ENCODE results near the gene BDKRB2.
"Not testable (repeated sequence)": the region's sequence is repeated elsewhere in the genome, so short reads cannot be mapped to it uniquely, and the experiment has no call there.

BDKRB2 gene

DNA sequence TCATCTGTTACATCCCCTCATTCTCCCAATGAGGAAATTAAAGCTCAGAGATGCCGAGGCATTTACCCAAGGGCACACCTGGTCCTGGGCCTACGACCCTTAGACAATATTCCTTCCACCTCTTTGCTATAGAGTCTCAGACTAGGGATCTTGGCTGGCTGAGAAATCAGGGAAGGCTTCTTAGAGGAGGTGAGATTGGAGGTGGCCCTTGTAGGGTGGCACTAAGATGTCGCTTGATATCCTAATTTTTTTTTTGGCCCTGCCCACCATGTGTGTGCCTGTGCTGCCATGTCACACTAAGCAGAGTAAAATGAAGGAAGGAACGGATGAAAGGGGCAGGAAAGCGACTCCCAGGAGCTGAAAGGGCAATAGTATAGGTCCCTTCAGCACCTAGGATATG lies 20.6 kb downstream of the BDKRB2 start:
- DNase-seq (ENCODE audit: low read depth) = no peak

GRCh38 chr14:96225745-96226151 lies 21.1 kb downstream of the BDKRB2 start:
- DNase-seq (ENCODE audit: low read depth) = no peak

DNA sequence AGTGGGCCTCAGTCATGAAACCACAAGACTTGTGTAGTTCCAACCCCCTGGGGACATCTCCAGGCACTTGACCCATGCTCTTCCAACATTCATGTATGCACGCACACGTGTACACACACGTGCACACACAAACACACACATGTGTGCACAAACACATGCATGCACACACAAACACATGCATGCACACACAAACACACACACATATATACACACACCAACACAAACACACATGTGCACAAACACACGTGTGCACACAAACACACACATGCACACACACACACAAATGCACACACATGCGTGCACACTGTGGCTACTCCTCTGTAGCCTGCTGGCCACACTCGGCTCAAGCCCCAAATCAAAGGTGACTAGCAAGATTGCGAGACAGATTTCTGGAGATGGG lies 22.8 kb downstream of the BDKRB2 start:
- no peak for DNase-seq (ENCODE audit: low read depth)

DNA sequence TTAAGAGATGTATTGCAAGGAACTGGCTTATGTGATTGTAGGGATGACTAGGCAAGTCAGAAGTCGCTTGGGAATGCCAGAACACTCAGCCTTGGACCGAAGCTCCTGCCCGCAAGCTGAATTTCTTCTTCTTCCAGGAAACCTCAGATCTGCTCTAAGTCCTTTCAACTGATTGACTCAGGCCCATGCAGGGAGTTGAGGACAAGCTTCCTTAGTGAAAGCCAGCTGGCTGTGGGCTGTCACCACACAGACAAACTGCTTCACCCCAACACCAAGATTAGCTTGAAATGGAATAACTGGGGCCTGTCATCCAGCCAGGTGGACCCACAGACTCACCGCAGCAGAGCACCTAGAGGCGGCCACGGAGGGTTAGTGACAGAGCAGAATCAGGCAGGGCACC lies 24.7 kb downstream of the BDKRB2 start:
- DNase-seq (ENCODE audit: low read depth) = no peak

DNA sequence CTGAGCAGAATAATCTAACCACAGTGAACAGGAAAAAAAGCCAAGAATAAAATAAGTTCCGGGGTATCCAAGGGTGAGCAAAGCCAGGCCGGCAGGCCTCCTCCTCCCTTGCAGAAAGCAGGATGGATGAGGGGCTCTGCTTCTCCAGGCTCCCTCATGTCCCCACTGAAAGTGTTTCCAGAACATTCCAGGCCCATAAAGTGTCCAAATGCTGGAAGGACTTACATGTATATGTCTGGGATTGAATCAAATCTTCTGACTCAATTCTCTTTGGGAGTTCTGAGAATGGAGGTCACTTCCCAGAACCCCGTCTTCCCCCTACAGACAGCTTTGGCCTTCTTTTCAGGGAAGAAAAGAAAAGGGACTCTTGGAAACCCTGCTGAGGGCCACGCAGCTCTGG lies 26.4 kb downstream of the BDKRB2 start:
- DNase-seq (ENCODE audit: low read depth) = no peak

DNA sequence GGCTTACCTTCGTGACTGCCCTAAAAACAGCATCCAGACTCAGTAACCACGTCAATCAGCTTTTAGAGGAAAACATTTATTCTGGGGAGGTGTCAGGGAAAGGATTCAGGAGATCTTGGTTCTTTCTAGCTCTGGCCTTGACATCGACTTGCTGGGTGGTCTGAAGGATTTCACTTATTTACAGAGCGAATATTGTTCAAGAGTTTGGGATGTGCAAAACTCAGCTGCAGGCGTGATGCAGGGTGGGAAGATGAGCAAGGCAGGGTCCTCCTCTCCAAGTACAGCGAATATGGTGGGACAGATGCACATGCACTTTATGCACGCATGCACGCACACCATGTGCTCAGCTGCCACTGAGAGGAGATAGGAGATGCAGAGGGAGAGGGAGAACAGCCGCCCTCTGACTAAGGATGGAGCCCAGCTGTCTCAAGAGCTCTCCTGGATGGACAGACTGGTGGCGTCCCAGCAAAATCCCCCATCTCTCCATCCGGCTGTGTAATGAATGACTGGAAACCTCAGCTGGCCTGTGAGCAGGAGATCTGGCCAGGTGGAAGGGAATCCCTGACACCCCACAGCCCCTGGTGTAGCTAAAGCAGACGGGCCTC lies 27.0 kb downstream of the BDKRB2 start:
- no peak for DNase-seq (ENCODE audit: low read depth)

DNA sequence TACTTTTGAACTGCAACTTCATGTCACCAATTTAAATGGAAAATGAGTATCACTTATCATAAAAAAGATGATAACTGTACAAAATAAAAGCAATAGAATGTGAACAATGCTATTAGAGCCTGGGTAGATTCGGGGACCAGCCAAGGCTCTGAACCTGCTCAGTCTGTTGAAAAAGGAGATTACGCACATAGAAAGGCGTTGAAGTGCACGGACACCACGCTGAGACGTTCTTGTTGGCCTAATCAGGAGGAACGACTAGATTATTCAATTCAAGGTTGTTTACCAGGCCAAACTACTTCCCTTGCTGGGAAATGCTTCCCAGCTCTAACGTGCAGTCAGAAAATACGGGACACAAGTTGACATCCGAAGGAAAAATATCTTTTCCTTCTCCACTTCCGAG lies 27.9 kb downstream of the BDKRB2 start:
- no peak for DNase-seq (ENCODE audit: low read depth)

DNA sequence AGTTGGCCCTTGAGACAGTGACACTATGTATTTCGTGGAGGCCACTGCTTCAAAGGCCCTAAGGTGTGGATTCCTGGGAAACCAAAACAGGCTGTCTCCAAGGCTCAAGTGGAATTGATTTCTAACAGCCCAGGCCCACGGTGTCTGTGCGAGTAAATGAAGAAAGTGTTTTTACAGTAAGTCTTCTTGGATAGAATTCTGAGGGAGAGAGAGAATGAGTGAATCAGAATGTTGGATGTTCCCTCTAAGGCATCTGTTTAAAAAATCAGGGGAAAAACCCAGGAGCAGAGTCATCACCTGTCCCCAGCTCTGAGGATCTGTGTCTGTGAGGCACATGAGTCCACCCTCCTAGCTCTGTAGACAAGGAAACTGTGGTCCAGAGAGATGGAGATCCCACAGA lies 29.0 kb downstream of the BDKRB2 start:
- DNase-seq (ENCODE audit: low read depth) = no peak

DNA sequence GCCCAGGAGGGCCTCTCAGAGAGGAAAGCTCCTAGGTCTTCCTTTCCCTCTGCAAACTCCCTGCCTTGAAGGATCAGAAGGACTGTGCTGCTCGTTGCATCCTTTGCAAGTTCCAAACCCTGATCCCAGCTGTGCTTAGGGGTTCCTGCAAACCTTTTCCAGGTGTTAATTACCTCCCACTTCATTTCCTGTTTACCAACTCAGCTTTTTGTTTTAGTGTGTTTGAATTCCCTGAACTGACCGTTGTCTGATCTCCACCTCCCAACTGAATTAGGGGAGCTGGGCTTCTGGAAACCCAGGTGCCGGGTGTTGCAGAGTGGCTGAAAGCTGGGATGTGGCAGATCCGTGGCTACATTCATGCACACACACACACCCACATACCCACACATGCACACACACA lies 30.8 kb downstream of the BDKRB2 start:
- no peak for DNase-seq (ENCODE audit: low read depth)

DNA sequence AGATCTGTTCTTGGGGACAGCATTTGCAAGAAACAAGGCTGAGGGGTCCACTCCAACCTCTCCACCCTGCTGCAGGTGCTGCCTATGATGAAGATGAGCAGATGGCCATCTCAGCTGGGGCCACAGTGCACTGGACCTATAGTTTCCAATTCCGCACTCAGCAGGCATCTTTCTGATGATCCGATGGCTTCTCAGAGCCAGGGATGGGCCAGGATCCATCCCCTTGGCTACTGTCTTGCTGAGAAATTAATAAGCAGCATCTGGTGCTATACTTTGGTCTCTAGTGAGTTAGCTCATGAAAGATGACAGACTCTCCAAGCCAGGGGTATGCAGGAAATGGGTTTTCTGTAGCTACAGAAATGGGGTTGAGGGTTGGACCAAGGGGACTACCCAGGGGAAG lies 33.0 kb downstream of the BDKRB2 start:
- no peak for DNase-seq (ENCODE audit: low read depth)

DNA sequence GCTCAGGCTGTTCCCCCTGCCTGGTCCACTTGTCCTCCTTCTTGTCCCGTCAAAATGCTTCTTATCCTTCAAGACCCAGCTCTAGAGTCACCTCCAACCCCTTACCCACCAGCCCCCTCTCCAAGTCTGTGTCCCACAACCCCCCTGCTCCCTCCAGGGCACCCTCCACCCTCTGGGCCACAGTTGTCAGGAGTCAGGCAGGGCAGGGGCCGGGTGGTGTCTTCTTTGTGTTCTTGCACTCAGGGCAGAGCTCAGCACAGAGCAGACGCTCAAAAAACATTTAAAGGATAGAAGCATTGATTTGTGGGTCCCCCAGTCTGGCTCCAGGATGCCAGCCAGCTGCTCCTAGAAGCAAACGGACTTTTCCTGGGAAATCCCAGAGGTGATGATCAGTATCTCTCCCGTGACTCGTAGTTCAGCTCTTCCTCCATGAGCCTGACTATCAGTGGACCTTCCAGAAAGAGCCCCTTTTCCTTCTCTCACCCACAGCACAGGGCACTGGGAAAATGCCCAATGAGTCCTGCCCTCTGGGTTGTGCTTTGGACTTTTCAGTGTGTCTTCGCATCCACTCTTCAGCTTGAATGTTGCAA lies 34.1 kb downstream of the BDKRB2 start:
- DNase-seq (ENCODE audit: low read depth) = no peak

DNA sequence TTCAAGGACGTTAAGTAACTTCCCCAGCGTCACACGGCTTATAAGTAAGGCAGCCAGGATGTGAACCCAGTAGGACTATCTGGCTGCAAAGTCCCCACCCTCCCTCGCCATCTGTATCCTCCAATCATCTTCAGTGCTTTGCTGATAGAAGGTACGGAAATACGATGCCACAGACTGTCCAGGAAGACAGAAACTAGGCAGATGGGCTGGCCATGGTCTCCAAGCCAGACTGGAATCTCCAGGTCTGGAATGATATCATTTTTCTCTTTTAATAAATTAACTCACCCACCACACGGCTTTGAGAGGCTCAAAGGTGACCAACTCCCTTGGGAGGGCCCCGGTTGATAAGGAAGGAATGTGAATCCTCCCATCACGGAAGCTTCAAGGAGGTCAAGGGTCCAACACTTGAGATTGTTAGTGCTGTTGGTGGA lies 35.1 kb downstream of the BDKRB2 start:
- DNase-seq (ENCODE audit: low read depth) = no peak

GRCh38 chr14:96240641-96241040 lies 36.0 kb downstream of the BDKRB2 start:
- DNase-seq (ENCODE audit: low read depth) = no peak

DNA sequence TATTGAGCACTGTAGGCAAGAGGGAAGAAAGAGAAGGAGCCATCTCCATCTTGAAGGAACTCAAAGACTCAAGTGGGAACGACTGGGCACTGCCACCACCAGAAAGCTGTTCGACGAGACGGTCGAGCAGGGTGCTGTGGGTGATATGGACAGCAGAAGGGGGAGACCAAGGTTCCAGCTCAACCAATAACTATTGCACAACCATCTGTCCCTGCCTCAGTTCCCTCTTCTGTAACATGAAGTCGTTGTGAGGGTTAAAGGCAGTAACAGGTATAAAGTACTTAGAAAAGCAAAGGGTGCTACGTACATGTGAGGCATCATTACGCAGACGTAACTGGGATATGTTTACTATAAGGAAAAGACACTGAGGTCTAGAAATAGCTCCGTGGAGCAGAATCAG lies 37.5 kb downstream of the BDKRB2 start:
- no peak for DNase-seq (ENCODE audit: low read depth)

DNA sequence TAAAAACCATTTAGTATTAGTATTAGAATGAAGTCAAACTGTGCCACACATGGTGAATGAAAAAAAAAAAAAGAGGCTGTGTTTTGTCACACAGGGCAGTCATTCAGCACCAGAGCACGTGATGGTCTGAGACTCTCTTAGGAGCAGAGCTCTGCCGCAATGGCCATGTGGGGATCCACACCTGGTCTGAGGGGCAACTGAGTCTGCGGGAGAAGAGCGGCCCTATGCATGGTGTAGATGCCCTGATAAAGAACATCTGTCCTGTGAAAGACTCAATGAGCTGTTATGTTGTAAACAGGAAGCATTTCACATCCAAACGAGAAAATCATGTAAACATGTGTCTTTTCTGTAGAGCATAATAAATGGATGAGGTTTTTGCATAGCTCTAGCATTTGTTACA lies 39.1 kb downstream of the BDKRB2 start:
- no peak for DNase-seq (ENCODE audit: low read depth)

DNA sequence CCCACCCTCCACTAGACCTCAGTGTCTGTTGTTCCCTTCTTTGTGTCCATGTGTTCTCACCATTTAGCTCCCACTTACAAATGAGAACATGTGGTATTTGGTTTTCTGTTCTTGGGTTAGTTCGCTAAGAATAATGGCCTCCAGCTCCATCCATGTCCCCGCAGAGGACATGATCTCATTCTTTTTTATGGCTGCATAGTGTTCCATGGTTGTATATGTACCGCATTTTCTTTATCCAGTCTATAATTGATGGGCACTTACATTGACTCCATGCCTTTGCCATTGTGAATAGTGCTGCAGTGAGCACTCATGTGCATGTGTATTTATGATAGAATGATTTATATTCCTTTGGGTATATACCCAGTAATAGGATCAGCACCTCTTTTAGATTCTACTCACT lies 40.4 kb downstream of the BDKRB2 start:
- not testable (repeated sequence) for DNase-seq (ENCODE audit: low read depth)

GRCh38 chr14:96245710-96246538 lies 41.3 kb downstream of the BDKRB2 start:
- no peak for DNase-seq (ENCODE audit: low read depth)

GRCh38 chr14:96246539-96246847 lies 41.9 kb downstream of the BDKRB2 start:
- DNase-seq (ENCODE audit: low read depth) = no peak

DNA sequence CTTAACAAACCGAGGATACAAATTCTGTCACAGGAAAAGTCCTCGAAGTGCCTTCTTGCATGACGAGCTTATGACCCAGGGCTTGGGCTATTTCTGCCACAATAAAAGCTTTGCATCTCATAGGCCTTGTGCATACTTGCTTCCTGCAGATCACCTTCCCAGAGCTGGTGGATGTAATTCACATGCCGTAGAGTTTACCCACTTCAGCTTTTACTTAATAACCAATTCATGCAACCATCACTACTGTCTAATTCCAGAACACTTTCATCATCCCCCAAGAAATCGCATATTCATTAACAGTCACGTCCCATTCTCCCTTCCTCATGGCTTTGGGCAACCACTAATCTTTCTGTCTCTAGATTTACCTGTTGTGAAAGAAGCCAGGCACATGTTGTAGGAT lies 42.4 kb downstream of the BDKRB2 start:
- DNase-seq (ENCODE audit: low read depth) = no peak

DNA sequence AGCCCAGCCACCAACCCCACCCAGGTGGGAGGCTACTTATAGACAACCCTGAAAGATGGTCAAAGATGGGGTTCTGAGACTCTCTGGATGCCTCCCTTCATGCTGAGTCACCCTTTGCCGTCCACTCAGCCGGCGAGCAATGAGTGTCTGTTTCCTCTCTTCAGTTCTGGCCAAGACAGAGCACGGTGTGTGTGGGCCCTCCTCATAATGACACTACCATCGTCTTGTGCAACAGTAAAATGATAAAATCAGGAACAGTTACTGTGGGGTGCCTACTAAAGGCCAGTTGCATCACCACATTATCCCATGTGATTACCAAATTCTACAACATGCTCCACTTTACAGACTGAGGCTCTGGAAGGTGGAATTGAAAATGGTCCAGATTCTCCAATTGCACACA lies 44.4 kb downstream of the BDKRB2 start:
- no peak for DNase-seq (ENCODE audit: low read depth)

DNA sequence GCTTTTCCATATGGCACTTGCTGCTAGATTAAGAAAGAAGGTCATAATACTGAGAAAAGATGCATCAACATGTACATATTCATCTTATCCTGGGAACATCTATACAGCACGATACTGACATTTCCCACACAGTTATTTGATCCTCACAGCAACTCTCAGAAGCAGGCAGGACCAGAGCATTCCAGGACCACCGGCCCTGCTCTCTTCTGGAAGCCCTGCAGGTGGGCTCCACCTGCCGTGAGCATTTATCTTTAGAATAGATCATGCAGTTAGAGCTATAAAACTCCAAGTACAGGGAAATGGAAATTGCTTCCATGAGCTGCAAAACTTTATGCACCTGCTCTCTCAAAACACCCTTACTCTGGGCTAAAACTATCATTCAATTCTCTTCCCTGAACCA lies 45.8 kb downstream of the BDKRB2 start:
- DNase-seq (ENCODE audit: low read depth) = no peak

DNA sequence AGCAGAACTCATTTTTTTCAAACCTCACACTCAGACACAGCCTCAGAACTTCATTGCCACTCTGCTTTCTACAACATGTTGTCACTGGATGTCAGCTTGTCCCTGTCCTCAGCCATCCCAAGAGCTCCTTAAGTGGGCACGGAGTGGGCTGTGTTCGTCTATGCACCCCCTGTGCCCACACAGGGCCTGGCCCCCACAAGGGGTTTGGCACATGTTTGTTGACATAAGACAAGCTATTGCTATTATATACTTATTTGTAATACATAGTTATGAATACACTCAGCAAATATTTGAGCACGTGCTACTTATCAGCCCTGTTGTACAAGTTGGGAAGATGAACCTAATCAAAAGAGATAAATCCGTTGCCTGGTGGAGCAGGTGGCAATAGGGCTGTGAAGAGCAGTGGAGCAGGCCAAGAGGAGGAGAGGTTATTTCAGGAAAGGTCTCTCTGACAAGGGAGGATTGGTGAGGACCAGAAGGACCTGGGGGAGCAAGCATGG lies 47.1 kb downstream of the BDKRB2 start:
- DNase-seq (ENCODE audit: low read depth) = no peak

DNA sequence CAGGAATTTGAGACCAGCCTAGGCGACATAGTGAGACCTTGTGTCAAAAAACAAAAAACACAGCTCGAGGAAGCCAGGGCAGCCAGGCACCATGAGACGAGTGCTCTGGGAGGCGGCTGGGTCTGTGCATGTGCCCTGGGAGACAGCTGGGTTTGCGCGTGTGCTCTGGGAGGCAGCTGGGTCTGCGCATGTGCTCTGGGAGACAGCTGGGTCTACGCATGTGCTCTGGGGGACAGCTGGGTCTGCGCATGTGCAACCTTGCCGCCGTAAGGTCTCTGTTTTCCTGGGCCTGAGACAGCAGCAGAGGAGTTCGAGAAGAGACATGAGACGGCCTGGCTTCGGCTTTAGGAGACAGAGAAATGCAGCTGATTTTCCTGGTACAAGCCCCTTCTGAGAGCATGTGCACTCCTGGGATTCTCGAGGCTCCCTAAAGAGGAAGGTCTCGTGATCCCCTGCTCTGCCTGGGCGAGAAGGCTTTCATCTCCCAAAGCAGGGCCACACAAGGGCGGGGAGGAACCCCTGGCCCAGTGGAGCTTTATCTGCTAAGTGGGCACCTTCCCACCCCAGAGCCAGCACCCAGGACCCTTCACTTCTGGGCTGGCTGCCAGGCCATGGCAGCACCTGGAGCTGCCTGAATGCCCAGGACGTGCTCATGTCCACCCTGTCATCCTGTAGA lies 47.8 kb downstream of the BDKRB2 start:
- no peak for DNase-seq (ENCODE audit: low read depth)

Data from activated gamma-delta T cell treated with anti-CD3 and anti-CD28 coated beads, Interleukin-2, amount 50 U/mL, for 16 hours (primary cell).